GM18907 (cell line): Measurements from ENCODE around the gene TTC33.
A peak's percentile ranks its signal among the peaks of the same experiment; 100 is the strongest.
"Not testable (repeated sequence)": the region's sequence is repeated elsewhere in the genome, so short reads cannot be mapped to it uniquely, and the experiment has no call there.

Source experiments
- ATAC-seq: cut with Tn5 transposase; IDR thresholded peaks from one replicate; pipeline ENCODE4 v1.9.1; 2021; ENCODE audit warnings: mild to moderate bottlenecking, moderate library complexity; ENCODE audit not compliant: unreplicated experiment

The TTC33 gene

GRCh38 chr5:40720069-40720468, 35.7 kb downstream of the TTC33 start:
- ATAC-seq, result no peak

DNA sequence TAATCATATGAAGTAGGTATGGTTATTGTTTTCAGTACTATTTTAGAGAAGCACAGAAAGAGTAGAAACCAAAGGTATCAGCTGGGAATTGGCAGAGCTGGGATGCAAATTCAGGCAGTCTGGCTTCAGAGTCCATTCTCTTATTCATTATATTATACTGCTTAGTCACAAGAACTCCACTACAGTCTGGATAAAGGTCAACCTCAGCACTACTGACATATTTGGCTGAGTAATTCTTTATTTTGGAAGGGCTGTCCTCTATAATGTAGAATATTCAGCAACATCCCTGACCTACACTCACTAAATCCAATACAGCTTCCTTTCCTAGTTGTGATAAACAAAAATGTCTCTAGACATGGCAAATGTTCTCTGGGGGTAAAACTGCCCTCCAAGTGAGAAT, 38.5 kb downstream of the TTC33 start:
- ATAC-seq, result no peak

- no peak for ATAC-seq
These were observed 39.2 kb downstream of the TTC33 start for GRCh38 chr5:40716590-40716989.

- no peak for ATAC-seq
These were observed 39.8 kb downstream of the TTC33 start for GRCh38 chr5:40716000-40716399.

GRCh38 chr5:40714001-40714400, 41.8 kb downstream of the TTC33 start:
- ATAC-seq, result no peak

- ATAC-seq, result not testable (repeated sequence)
These were observed 45.2 kb downstream of the TTC33 start for GRCh38 chr5:40710575-40710974.

- ATAC-seq, result not testable (repeated sequence)
These were observed 50.3 kb downstream of the TTC33 start for GRCh38 chr5:40705484-40705883.

GRCh38 chr5:40702027-40702426, 53.7 kb downstream of the TTC33 start:
- not testable (repeated sequence) for ATAC-seq

DNA sequence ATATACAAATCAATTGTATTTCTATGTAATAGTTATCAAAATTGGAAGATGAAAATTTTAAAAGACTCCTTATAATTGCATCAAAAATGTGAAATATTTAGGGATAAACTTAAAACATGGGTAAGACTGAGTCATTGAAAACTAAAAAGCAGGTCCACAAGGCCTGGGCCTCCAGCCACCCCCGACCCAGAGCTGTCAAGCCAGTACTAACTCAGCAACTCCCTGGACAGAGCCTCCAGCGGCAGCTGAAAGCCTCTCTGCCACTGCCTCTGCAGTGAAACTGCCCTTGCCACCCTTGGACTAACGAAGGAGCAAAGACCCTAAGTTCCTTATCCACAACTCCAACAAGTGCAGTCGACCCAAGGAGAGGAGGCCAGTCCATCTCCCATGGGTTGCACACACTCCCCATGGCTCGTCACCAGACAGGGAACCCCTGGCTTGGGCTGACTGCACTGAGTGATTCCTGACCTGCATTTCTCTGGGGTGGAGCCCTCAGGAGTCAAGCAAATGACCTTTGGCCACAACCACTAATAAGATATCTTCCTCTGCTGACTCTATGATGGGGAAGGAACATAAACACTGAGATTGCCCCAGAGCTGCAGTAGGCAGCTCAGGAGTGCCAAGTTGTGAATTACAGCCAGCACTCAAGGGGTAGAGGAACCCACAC, 55.5 kb downstream of the TTC33 start:
- ATAC-seq, result no peak

DNA sequence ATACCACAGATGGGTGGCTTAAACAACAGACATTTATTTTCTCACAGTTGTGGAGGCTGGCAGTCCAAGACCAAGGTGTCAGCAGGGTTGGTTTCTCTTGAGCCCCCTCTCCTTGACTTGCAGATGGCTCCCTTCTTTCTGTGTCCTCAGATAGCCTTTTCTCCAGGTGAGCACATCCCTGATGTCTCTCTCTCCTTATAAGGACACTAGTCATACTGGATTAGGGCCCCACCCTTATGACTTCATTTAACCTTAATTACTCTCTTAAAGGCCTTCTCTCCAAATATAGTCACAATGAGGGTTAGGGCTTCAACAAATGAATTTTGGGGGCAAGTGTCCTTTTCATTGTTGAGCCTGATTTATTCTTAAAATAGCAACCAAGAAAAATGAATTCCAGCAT, 61.3 kb downstream of the TTC33 start:
- no peak for ATAC-seq

DNA sequence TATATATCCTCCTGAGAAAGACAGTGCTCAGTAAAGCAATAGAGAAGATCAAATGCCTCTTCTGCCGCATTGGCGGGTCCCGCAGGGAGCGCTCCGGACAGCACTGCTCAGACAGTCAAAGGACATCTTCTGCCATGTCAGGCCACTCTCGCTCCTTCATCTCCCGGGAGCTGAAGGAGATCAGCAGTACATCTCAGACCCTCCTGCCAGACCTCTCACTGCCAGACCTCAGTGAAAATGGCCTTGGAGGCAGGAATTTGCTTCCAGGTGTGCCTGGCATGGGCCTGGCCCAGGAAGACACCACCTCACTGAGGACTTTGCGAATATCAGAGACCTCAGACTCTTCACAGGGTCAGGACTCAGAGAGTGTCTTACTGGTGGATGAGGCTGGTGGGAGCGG, 63.9 kb downstream of the TTC33 start:
- ATAC-seq, result no peak

GRCh38 chr5:40690267-40690666, 65.5 kb downstream of the TTC33 start:
- ATAC-seq, result no peak

- ATAC-seq, result peak; percentile 63
These were observed 66.3 kb downstream of the TTC33 start for GRCh38 chr5:40689438-40689837.

- ATAC-seq, result no peak
These were observed 66.8 kb downstream of the TTC33 start for GRCh38 chr5:40688996-40689395.

DNA sequence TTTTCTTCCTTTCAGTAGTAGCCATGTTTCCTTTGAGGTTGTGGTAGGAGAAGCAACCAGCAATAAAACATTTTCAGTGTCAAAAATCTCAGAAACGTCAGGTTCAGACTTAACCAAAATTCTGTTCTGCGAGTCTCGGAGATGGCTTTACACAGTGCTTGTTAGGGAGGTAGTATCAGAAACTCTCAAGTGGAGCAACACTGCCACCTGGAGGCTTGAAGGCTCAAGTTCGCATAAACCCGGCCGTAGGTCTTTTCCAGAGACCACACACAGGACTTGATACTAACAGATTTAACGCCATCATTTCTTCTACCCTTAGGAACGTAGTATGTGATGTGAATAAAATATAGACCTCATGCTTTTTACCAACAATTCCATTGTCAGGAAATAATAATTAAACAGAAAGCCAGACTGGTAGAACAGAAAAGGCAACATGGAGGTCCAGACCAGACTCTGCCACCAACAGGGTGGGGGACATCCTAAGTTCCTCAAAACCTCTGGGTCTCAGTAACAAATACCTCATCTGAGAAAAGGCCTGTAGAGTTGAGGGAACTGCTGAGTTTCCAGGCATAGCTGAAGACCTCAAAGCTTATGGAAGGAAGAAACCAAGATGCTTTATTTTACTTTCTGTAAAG, 67.5 kb downstream of the TTC33 start:
- peak; percentile 89 for ATAC-seq

- ATAC-seq, result no peak
These were observed 68.4 kb downstream of the TTC33 start for GRCh38 chr5:40687321-40687720.

DNA sequence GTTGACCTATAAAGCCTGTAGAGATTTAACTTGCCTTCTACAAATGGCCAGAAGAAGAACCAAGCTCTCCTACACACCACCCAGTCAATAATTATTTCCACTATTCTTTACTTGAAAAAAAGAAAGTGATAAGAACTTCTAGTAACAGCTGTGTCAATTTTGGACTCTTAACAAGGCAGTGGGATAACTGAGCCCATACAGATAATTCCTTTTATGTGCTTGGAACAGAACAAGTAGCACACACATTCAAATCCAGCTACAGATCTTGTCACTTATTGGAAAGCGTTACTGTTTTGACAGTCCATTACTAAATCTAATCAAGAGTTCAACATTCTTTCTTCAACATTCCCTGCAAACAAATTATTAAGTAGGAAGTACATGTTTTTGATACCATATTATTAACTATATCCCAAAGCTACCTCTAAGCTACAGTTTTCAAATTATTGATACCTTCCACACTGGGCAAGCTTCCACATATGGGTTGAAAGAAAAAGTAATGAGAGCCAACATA, 69.7 kb downstream of the TTC33 start:
- ATAC-seq, result no peak

GRCh38 chr5:40685193-40685592, 70.6 kb downstream of the TTC33 start:
- no peak for ATAC-seq

GRCh38 chr5:40683305-40683704, 72.5 kb downstream of the TTC33 start:
- ATAC-seq, result no peak

- ATAC-seq, result no peak
These were observed 73.4 kb downstream of the TTC33 start for GRCh38 chr5:40682154-40683017.

DNA sequence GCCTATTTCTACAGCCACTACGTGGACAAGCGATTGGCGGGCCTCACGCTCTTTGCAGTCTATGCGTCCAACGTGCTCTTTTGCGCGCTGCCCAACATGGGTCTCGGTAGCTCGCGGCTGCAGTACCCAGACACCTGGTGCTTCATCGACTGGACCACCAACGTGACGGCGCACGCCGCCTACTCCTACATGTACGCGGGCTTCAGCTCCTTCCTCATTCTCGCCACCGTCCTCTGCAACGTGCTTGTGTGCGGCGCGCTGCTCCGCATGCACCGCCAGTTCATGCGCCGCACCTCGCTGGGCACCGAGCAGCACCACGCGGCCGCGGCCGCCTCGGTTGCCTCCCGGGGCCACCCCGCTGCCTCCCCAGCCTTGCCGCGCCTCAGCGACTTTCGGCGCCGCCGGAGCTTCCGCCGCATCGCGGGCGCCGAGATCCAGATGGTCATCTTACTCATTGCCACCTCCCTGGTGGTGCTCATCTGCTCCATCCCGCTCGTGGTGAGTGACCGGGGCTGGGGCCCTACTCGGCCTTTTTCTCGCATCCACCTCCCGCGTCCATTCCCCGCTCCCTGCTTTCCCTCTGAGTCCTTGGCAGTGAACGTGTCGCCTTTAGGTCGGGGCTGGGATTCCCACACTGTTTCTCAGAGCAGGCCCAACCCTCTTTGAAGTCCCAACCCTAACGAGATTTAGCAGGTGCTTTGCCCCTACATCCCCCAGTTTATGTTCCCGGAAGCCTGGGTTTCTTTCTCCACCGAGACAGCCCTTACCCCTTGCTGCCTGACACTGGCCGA, 74.2 kb downstream of the TTC33 start:
- peak; percentile 25 for ATAC-seq
